T-helper 1 cell treated with Interleukin-12 subunit alpha and Interleukin-12 subunit beta and Interleukin-4 antibody, amounts not matched to agents 30 ng/mL and 1 ng/mL, for 36 hours (primary cell): ENCODE measurements around the gene C10orf95. TPM values are rescaled to one million over a fixed set of nuclear protein-coding genes. Genes with fewer than 3 reads are reported as not detected.

Experiments used
- intact Hi-C: fragments of 100-400 bp; cut with micrococcal nuclease; formaldehyde crosslinking; loops from one replicate; pipeline ENCODE4 v1.15.1; 2024
- total RNA-seq: library from RNA; stranded (reverse); gene quantifications from 2 replicates; pipeline ENCODE4 v1.2.3, GENCODE V29; 2022

C10orf95 gene
- total RNA-seq, 1 donor from 2014 or later: 0.20 TPM

DNA sequence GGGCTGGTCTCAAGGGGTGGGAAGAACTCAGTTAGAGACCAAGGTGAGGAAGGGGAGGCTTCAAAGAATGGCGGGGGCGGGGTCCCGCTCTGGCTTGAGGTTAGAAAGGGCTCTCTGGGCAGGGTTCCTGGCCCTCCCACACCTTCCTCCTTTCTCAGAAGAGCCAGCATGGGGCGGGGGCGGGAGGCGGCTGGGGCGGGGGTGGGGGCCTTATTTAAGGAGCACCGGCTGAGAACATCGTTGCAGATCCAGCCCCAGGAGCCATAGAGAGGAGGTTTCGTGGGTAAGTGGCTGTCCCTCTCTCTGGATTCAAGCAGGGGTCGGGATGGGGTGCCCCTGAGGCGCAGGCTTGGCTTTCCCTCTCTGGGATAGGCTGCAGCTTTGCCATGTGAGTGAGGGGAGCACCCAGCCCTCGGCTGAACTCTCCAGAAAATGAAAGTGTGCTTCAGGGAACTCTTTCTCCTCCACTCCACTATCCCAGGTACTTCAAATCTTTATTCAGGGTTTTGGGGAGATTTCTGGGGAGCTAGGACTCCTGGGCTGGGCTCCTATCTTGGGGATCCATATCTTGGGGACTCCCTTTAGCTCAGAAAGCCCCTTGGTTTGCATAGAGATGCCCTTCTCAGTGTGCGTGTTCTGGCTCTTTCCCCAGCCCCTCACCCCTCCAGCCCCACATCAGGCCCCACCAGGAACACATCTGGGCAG is 15.7 kb downstream of the C10orf95 start:
- intact Hi-C loops: loop anchor here (10.0 kb wide), 1 partner anchor 209 kb away; the partner anchor contains the start of gene TRIM8

DNA sequence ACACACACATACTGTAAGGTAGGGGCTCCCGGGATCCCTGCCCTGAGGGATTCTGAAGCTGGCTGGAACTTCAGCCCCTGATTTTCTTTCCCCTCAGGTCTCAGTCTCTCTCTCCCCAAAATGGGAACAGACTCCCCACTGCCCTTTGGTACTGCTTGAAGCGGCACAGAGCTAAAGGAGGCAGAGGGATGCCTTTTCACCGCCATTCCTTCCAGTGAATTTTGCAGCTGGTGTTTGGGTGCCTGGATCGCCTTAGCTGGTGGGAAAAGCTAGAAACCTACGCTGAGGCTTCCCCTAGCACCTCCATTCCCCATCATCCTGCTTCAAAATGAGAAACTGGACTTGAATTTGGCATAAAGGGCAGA is 16.2 kb downstream of the C10orf95 start:
- intact Hi-C loops: loop anchor here (10.0 kb wide), 1 partner anchor 210 kb away; the partner anchor contains the start of gene TRIM8

GRCh38 chr10:102434394-102435132 is 16.8 kb downstream of the C10orf95 start:
- intact Hi-C loops: loop anchor here (5.0 to 10.0 kb wide), 4 partner anchors 210 to 758 kb away; partner anchors contain the start of genes ARL3, NT5C2, SFXN2 and TRIM8

GRCh38 chr10:102433619-102434046 is 17.7 kb downstream of the C10orf95 start:
- intact Hi-C loops: loop anchor here (5.0 to 10.0 kb wide), 4 partner anchors 211 to 759 kb away; partner anchors contain the start of genes ARL3, NT5C2, SFXN2 and TRIM8

- intact Hi-C loops: loop anchor here (1.0 to 10.0 kb wide), 14 partner anchors 11 to 964 kb away; partner anchors contain the start of genes ACTR1A, ARL3, ATP5MK and GBF1
These were observed 19.0 kb downstream of the C10orf95 start, which contains the start of gene CUEDC2 for GRCh38 chr10:102432162-102432950. Gene CUEDC2, minus strand, starts transcription at chr10:102432574. Its CDS starts 7,386 bp downstream, at chr10:102425188.

DNA sequence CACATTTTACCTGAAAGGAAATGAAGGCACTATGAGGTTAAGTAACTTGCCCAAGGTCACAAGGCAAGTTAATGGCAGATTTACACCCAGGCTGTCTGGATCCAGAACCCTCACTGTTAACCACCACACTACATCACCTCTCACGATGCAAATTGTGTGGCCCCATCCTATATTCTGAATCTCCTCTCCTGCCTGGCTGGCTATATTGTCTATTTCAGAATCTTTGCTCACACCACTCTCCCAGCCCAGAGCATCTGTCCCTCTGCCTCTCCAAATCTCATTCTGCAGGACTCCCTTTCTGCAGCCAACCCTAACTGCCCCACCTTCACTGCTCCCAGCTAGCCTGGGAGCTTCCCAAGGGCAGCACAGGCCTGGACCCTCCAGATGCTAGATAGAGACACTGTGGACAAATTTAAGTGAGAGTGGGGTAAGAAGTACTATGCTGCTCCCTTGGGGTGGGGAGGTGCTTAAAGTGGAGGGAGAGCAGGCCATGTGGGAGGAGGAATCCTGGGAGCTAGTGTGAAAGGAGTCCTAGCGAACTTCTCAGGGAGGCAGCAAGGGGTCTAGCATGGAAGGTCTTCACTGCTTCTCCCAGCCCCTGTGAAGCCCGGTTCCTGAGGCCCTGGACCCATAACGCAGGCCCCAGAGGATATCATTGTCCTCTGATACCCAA is 19.8 kb downstream of the C10orf95 start:
- intact Hi-C loops: loop anchor here (1.0 to 10.0 kb wide), 14 partner anchors 10 to 965 kb away; partner anchors contain the start of genes ACTR1A, ARL3, ATP5MK and GBF1

GRCh38 chr10:102429468-102429867 is 21.9 kb downstream of the C10orf95 start:
- intact Hi-C loops: loop anchor here (10.0 kb wide), 1 partner anchor 365 kb away; the partner anchor contains the start of gene HPS6

DNA sequence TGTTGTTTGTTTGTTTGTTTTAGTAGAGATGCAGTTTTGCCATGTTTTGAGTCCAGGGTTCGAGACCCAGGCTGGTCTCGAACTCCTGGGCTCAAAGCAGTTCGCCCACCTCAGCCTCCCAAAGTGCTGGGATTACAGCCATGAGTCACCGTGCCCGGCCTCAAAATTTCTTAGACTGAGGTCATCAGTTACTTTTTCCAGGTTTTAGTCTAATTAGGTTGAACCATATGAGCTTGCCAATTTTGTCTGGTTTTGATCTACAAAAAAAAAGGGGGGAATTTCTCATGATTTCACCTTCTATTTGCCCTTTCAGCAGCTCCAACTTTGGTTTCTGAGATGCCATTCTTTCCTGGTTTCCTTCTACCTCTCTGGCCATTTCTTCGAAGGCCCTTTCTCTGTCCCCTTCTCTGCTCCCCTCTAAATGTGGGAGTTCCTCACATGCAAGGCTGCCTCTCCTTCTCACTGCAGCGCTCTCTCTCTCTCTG is 24.5 kb downstream of the C10orf95 start:
- intact Hi-C loops: loop anchor here (10.0 kb wide), 1 partner anchor 362 kb away; the partner anchor contains the start of gene HPS6

- intact Hi-C loops: loop anchor here (10.0 kb wide), 1 partner anchor 361 kb away; the partner anchor contains the start of gene HPS6
These were observed 25.9 kb downstream of the C10orf95 start for GRCh38 chr10:102425444-102425843.

DNA sequence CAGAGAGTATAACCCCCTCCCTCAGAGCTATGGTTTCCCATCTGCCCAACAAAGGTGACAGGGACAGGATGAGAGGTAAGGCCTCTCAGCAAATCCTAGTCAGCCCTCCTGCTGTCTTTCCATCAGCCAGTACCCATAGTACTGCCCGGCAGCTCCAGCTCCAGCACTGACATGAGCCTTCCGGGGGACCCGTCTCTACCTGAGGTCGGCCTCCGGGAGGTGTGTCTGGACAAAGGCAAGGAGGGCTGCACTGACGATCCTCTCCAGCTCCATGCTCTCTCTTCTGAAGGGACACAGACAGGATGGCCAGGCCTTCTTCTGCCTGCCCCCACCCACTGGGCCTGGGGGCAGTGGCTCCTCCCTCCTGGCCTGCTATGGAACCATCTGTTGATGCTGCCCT is 26.4 kb downstream of the C10orf95 start:
- intact Hi-C loops: loop anchor here (5.0 to 10.0 kb wide), 2 partner anchors 258 to 360 kb away; partner anchors contain the start of gene HPS6

DNA sequence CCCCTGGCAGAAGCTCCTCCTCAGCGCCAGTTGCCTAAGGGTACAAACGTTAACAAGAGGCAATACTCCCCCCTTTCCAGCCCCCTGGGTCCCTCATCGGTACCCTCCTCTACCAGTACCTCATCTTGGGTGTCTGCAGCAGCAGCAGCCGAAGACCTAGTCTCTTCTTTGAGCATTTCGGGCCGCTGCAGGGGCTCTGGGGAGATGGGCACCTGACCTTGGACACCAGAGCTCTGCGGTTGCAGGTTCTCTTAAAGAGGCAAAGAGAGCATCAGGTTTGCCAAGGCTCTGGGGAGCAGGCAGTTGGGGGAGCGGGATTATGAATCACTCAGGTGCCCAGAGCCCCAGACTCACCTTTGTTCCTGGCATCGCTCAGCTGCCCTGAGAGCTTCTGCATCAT is 27.2 kb downstream of the C10orf95 start:
- intact Hi-C loops: loop anchor here (5.0 to 10.0 kb wide), 2 partner anchors 257 to 359 kb away; partner anchors contain the start of gene HPS6

GRCh38 chr10:102423372-102423968 is 27.9 kb downstream of the C10orf95 start:
- intact Hi-C loops: loop anchor here (5.0 to 10.0 kb wide), 2 partner anchors 256 to 359 kb away; partner anchors contain the start of gene HPS6

- intact Hi-C loops: loop anchor here (1.0 to 10.0 kb wide), 4 partner anchors 57 to 358 kb away; partner anchors contain the start of gene HPS6
These were observed 28.7 kb downstream of the C10orf95 start for GRCh38 chr10:102422545-102423129.

GRCh38 chr10:102421757-102422512 is 29.4 kb downstream of the C10orf95 start:
- intact Hi-C loops: loop anchor here (1.0 to 10.0 kb wide), 12 partner anchors 10 to 357 kb away; partner anchors contain the start of genes ACTR1A, CUEDC2 and HPS6

GRCh38 chr10:102421507-102421756 is 29.9 kb downstream of the C10orf95 start:
- intact Hi-C loops: loop anchor here (1.0 to 10.0 kb wide), 10 partner anchors 11 to 357 kb away; partner anchors contain the start of genes ACTR1A, CUEDC2 and HPS6

GRCh38 chr10:102420714-102421506 is 30.4 kb downstream of the C10orf95 start, which contains the start of gene FBXL15:
Gene FBXL15, plus strand, starts transcription at chr10:102420836. Its CDS starts 294 bp downstream, at chr10:102421130.
- intact Hi-C loops: loop anchor here (1.0 to 10.0 kb wide), 11 partner anchors 11 to 356 kb away; partner anchors contain the start of genes ACTR1A, CUEDC2, HPS6 and NOLC1

DNA sequence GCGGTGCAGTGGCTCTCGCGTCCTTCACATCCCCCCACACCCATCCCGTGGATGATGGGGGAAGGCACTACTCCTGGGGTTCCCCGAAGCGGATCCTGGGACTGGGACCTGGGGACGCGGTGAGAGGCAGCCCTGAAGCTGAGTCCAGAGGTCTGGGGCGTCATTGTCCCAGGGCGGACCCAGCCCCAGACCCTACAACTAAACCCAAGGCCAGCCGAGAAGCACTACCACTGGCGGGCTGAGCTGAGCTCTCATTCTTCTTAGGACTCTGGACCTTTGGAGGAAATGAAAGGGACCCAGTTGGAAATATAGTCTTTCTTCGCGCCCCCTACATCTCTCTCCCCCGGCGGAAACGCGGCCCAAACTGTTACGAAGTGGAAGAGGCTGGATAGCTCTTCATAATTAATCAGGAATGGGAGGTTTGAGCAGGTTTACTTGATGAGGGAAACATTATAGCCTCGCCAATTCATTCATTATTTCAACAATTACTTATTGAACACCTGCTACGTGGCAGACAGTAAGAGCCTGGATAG is 31.1 kb downstream of the C10orf95 start:
- intact Hi-C loops: loop anchor here (1.0 to 10.0 kb wide), 3 partner anchors 253 to 355 kb away; partner anchors contain the start of genes HPS6 and NOLC1
